SK-N-SH treated with all-trans-retinoic acid at 6 μM for 48 hours (cell line): Measurements from ENCODE around the gene PHRF1.

ENCODE experiments used
- ARNTL ChIP-seq: fragments of 450-650 bp; formaldehyde crosslinking; IDR thresholded peaks from 2 replicates; pipeline ENCODE4 v1.5.0; 2020; ENCODE audit warnings: low read depth, mild to moderate bottlenecking, moderate library complexity, borderline replicate concordance
- CSRNP3 ChIP-seq: fragments of 250-450 bp; sonication (Bioruptor Pico); IDR thresholded peaks from 2 replicates; pipeline ENCODE4 v1.5.1; 2021; ENCODE audit warnings: mild to moderate bottlenecking, moderate library complexity
- ESRRG ChIP-seq: fragments of 250-450 bp; sonication (Bioruptor Pico); IDR thresholded peaks from 2 replicates; pipeline ENCODE4 v1.6.1; 2021; ENCODE audit warnings: mild to moderate bottlenecking
- GLIS3 ChIP-seq: fragments of 250-450 bp; sonication (Bioruptor Pico); IDR thresholded peaks from 2 replicates; pipeline ENCODE4 v1.5.0; 2020; ENCODE audit warnings: mild to moderate bottlenecking, moderate library complexity
- OSR1 ChIP-seq: fragments of 250-450 bp; sonication (Bioruptor Pico); IDR thresholded peaks from 2 replicates; pipeline ENCODE4 v1.8.0; 2022; ENCODE audit warnings: moderate library complexity, mild to moderate bottlenecking, inconsistent platforms
- PATZ1 ChIP-seq: fragments of 250-450 bp; sonication (Bioruptor Pico); IDR thresholded peaks from 2 replicates; pipeline ENCODE4 v1.8.0; 2020; ENCODE audit warnings: mild to moderate bottlenecking, moderate library complexity, borderline replicate concordance
- POU6F1 ChIP-seq: fragments of 250-450 bp; sonication (Bioruptor Pico); IDR thresholded peaks from 2 replicates; pipeline ENCODE4 v1.8.0; 2021; ENCODE audit warnings: low read depth, mild to moderate bottlenecking, moderate library complexity, borderline replicate concordance
- ZC3H10 ChIP-seq: fragments of 250-450 bp; sonication (Bioruptor Pico); IDR thresholded peaks from 2 replicates; pipeline ENCODE4 v1.5.1; 2021; ENCODE audit warnings: mild to moderate bottlenecking, moderate library complexity
- ZFP3 ChIP-seq: fragments of 250-450 bp; sonication (Bioruptor Pico); IDR thresholded peaks from 2 replicates; pipeline ENCODE4 v1.5.0; 2020; ENCODE audit warnings: mild to moderate bottlenecking, moderate library complexity
- ZNF70 ChIP-seq: fragments of 450-650 bp; formaldehyde crosslinking; IDR thresholded peaks from 2 replicates; pipeline ENCODE4 v1.5.0; 2020; ENCODE audit warnings: mild to moderate bottlenecking, moderate library complexity
- TF ChIP-seq, protein P1 (sequence below): fragments of 250-450 bp; sonication (Bioruptor Pico); IDR thresholded peaks from 2 replicates; pipeline ENCODE4 v1.5.1; 2020; ENCODE audit warnings: low read depth, mild to moderate bottlenecking, moderate library complexity

GRCh38 chr11:595400-595799, 19.1 kb downstream of the PHRF1 start:
- no peak for TF ChIP-seq ZNF70
- TF ChIP-seq OSR1: no peak
- TF ChIP-seq PATZ1 (CRISPR knock-in tag): no peak
- TF ChIP-seq POU6F1: no peak
- TF ChIP-seq, protein P1, sequence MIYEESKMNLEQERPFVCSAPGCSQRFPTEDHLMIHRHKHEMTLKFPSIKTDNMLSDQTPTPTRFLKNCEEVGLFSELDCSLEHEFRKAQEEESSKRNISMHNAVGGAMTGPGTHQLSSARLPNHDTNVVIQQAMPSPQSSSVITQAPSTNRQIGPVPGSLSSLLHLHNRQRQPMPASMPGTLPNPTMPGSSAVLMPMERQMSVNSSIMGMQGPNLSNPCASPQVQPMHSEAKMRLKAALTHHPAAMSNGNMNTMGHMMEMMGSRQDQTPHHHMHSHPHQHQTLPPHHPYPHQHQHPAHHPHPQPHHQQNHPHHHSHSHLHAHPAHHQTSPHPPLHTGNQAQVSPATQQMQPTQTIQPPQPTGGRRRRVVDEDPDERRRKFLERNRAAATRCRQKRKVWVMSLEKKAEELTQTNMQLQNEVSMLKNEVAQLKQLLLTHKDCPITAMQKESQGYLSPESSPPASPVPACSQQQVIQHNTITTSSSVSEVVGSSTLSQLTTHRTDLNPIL (CRISPR knock-in tag): no peak
- TF ChIP-seq ZFP3 (CRISPR knock-in tag): no peak
- no peak for TF ChIP-seq ARNTL (CRISPR knock-in tag)
- no peak for TF ChIP-seq GLIS3 (CRISPR knock-in tag)
- TF ChIP-seq ZC3H10: no peak
- TF ChIP-seq CSRNP3: no peak
- no peak for TF ChIP-seq ESRRG
